HUES6 (cell line): ENCODE measurements around the gene TMEM178B.

Experiments used
- H3K27ac ChIP-seq: 2 replicates; pipeline ENCODE4 v1.7.0; 2013; ENCODE audit warnings: low read depth, mild to moderate bottlenecking, low read length, inconsistent platforms
- H3K27me3 ChIP-seq: 2 replicates; pipeline ENCODE4 v1.6.1; 2013; ENCODE audit warnings: low read length; ENCODE audit not compliant: control insufficient read depth, insufficient read depth
- H3K36me3 ChIP-seq: 2 replicates; pipeline ENCODE4 v1.6.1; 2013; ENCODE audit warnings: low read length; ENCODE audit not compliant: control insufficient read depth, insufficient read depth
- H3K4me1 ChIP-seq: 2 replicates; pipeline ENCODE4 v1.6.1; 2013; ENCODE audit warnings: low read length; ENCODE audit not compliant: control insufficient read depth, insufficient read depth
- H3K4me3 ChIP-seq: 2 replicates; pipeline ENCODE4 v1.5.1; 2013; ENCODE audit warnings: low read depth, low read length
- H3K9ac ChIP-seq: one replicate; pipeline ENCODE4 v1.6.1; 2013; ENCODE audit warnings: mild to moderate bottlenecking, low read length
- H3K9me3 ChIP-seq: 2 replicates; pipeline ENCODE4 v1.6.1; 2013; ENCODE audit warnings: low read depth, low read length; ENCODE audit not compliant: control insufficient read depth, insufficient read depth

The TMEM178B gene

GRCh38 chr7:141144921-141145629 is 71.2 kb downstream of the TMEM178B start:
- H3K27me3 ChIP-seq: no peaks in the 10 kb centered on the region
- no peak overlapping the region for H3K4me3 ChIP-seq
- H3K36me3 ChIP-seq: no peaks in the 10 kb centered on the region
- H3K9me3 ChIP-seq: peaks cover 12% of the 10 kb centered on the region
- no peak overlapping the region for H3K27ac ChIP-seq
- H3K4me1 ChIP-seq: peaks cover 3% of the 10 kb centered on the region; the same call in 1 of the 2 replicates
- no peak overlapping the region for H3K9ac ChIP-seq

- no peaks in the 10 kb centered on the region for H3K27me3 ChIP-seq
- H3K27ac ChIP-seq: no peak overlapping the region
- no peak overlapping the region for H3K9ac ChIP-seq
- peaks cover 12% of the 10 kb centered on the region for H3K9me3 ChIP-seq
- H3K4me1 ChIP-seq: peaks cover 3% of the 10 kb centered on the region; the same call in 1 of the 2 replicates
- no peak overlapping the region for H3K4me3 ChIP-seq
- no peaks in the 10 kb centered on the region for H3K36me3 ChIP-seq
Observed at GRCh38 chr7:141145630-141145982, 71.7 kb downstream of the TMEM178B start.

GRCh38 chr7:141147482-141147881 is 73.6 kb downstream of the TMEM178B start:
- Histone ChIP-seq H3K4me3 (no peak overlapping the region), H3K27me3 (no peaks in the 10 kb centered on the region), H3K27ac (no peak overlapping the region), H3K36me3 (no peaks in the 10 kb centered on the region), H3K4me1 (peaks cover 3% of the 10 kb centered on the region; the same call in 1 of the 2 replicates), H3K9ac (no peak overlapping the region), H3K9me3 (peaks cover 7% of the 10 kb centered on the region)

GRCh38 chr7:141150465-141150864 is 76.6 kb downstream of the TMEM178B start:
- no peak overlapping the region for H3K27ac ChIP-seq
- no peak overlapping the region for H3K9ac ChIP-seq
- no peaks in the 10 kb centered on the region for H3K27me3 ChIP-seq
- no peak overlapping the region for H3K4me3 ChIP-seq
- H3K4me1 ChIP-seq: peaks cover 2% of the 10 kb centered on the region; the same call in 1 of the 2 replicates
- no peaks in the 10 kb centered on the region for H3K36me3 ChIP-seq
- peaks cover 7% of the 10 kb centered on the region for H3K9me3 ChIP-seq

GRCh38 chr7:141151746-141152145 is 77.9 kb downstream of the TMEM178B start:
- Histone ChIP-seq H3K4me3 (no peak overlapping the region), H3K9me3 (peaks cover 7% of the 10 kb centered on the region), H3K4me1 (no peaks in the 10 kb centered on the region), H3K36me3 (no peaks in the 10 kb centered on the region), H3K27ac (no peak overlapping the region), H3K9ac (no peak overlapping the region), H3K27me3 (no peaks in the 10 kb centered on the region)

GRCh38 chr7:141153231-141153630 is 79.4 kb downstream of the TMEM178B start:
- no peaks in the 10 kb centered on the region for H3K4me1 ChIP-seq
- H3K9ac ChIP-seq: no peak overlapping the region
- H3K36me3 ChIP-seq: no peaks in the 10 kb centered on the region

GRCh38 chr7:141154131-141154732 is 80.4 kb downstream of the TMEM178B start:
- Histone ChIP-seq H3K4me1 (no peaks in the 10 kb centered on the region), H3K4me3 (no peak overlapping the region), H3K9ac (no peak overlapping the region), H3K36me3 (no peaks in the 10 kb centered on the region), H3K27me3 (no peaks in the 10 kb centered on the region), H3K9me3 (no peaks in the 10 kb centered on the region), H3K27ac (no peak overlapping the region)

More at GRCh38 chr7:141153231-141153630, 79.4 kb downstream of the TMEM178B start:
- Histone ChIP-seq H3K4me3 (no peak overlapping the region), H3K27ac (no peak overlapping the region), H3K27me3 (no peaks in the 10 kb centered on the region), H3K9me3 (peaks cover 1% of the 10 kb centered on the region; the same call in 1 of the 2 replicates)

GRCh38 chr7:141156407-141156806 is 82.5 kb downstream of the TMEM178B start:
- Histone ChIP-seq H3K36me3 (no peaks in the 10 kb centered on the region), H3K27ac (no peak overlapping the region), H3K9ac (no peak overlapping the region), H3K4me1 (no peaks in the 10 kb centered on the region), H3K9me3 (no peaks in the 10 kb centered on the region), H3K27me3 (no peaks in the 10 kb centered on the region), H3K4me3 (no peak overlapping the region)

- Histone ChIP-seq H3K36me3 (no peaks in the 10 kb centered on the region), H3K27me3 (no peaks in the 10 kb centered on the region), H3K9ac (no peak overlapping the region)
Observed at GRCh38 chr7:141157138-141157765, 83.4 kb downstream of the TMEM178B start.

GRCh38 chr7:141158561-141158960 is 84.7 kb downstream of the TMEM178B start:
- no peak overlapping the region for H3K27ac ChIP-seq
- H3K4me3 ChIP-seq: no peak overlapping the region
- no peaks in the 10 kb centered on the region for H3K4me1 ChIP-seq
- no peaks in the 10 kb centered on the region for H3K27me3 ChIP-seq
- no peak overlapping the region for H3K9ac ChIP-seq
- H3K36me3 ChIP-seq: no peaks in the 10 kb centered on the region
- 0 out of 2 replicates have a peak, but pooled peaks cover 3% of the 10 kb centered on the region for H3K9me3 ChIP-seq

More at GRCh38 chr7:141157138-141157765, 83.4 kb downstream of the TMEM178B start:
- Histone ChIP-seq H3K4me3 (no peak overlapping the region), H3K9me3 (no peaks in the 10 kb centered on the region), H3K27ac (no peak overlapping the region), H3K4me1 (no peaks in the 10 kb centered on the region)

GRCh38 chr7:141160246-141160860 is 86.5 kb downstream of the TMEM178B start:
- Histone ChIP-seq H3K9me3 (0 out of 2 replicates have a peak, but pooled peaks cover 3% of the 10 kb centered on the region), H3K36me3 (no peaks in the 10 kb centered on the region), H3K27ac (no peak overlapping the region), H3K4me1 (no peaks in the 10 kb centered on the region), H3K4me3 (no peak overlapping the region), H3K9ac (no peak overlapping the region), H3K27me3 (no peaks in the 10 kb centered on the region)
